Peyer's patch (tissue), 4 donors: ENCODE results near the gene NXPH2.

ENCODE experiments used
- CTCF ChIP-seq, 6 experiments: fragments of 450-650 bp in 4 of 6; fragments of 200-600 bp in 2 of 6; sonication (generic) in 1 of 6; IDR thresholded peaks; one replicate each; pipeline ENCODE4 v1.5.1; 2017 to 2019; ENCODE audit warnings: antibody characterized with exemption in 6 of 6, mild to moderate bottlenecking in 3 of 6, moderate library complexity in 1 of 6
- POLR2A ChIP-seq, 2 donors: fragments of 450-650 bp; IDR thresholded peaks; one replicate each; pipeline ENCODE4 v1.5.1; 2017; ENCODE audit warnings: antibody characterized with exemption in 2 of 2, mild to moderate bottlenecking in 2 of 2, moderate library complexity in 2 of 2

- TF ChIP-seq CTCF (IDR thresholded peaks at IDR 0.05) (no peak), POLR2A (IDR thresholded peaks at IDR 0.05) (no peak)
These were observed 14.5 kb upstream of the NXPH2 start for GRCh38 chr2:138794724-138795123.
